Ovary (tissue), 7 donors: Measurements from ENCODE around the gene C17orf114.

ENCODE experiments used
- DNase-seq, 5 donors: peaks; one replicate each; pipeline ENCODE4 v3.0.0-alpha.2; 2019 to 2020
- H3K27ac ChIP-seq, 2 donors: fragments of 200-600 bp; one replicate each; pipeline versions ENCODE4 v1.5.1 to v1.8.0; 2019 to 2022
- H3K27me3 ChIP-seq: fragments of 200-600 bp; one replicate; pipeline ENCODE4 v1.8.0; 2022
- H3K36me3 ChIP-seq: fragments of 200-600 bp; sonication (generic); one replicate; pipeline ENCODE4 v1.5.1; 2019
- H3K4me1 ChIP-seq: one replicate; pipeline ENCODE4 v1.8.1; 2013; ENCODE audit warnings: mild to moderate bottlenecking, moderate library complexity; ENCODE audit not compliant: insufficient read depth
- H3K4me3 ChIP-seq: fragments of 200-600 bp; sonication (generic); one replicate; pipeline ENCODE4 v1.5.1; 2017
- H3K9me3 ChIP-seq, 2 donors: fragments of 200-600 bp in 1 of 2; sonication (generic) in 1 of 2; one replicate each; pipeline versions ENCODE4 v1.5.1 to v1.8.1; 2013 to 2019; ENCODE audit warnings: mild to moderate bottlenecking in 1 of 2, moderate library complexity in 1 of 2
- CTCF ChIP-seq, 3 donors: fragments of 450-650 bp in 2 of 3; fragments of 200-600 bp in 1 of 3; IDR thresholded peaks; one replicate each; pipeline versions ENCODE4 v1.5.1 to v1.8.0; 2016 to 2022; ENCODE audit warnings: antibody characterized with exemption in 3 of 3, mild to moderate bottlenecking in 1 of 3
- EP300 ChIP-seq: sonication (generic); formaldehyde crosslinking; IDR thresholded peaks from one replicate; pipeline ENCODE4 v1.6.1; 2017; ENCODE audit warnings: antibody characterized with exemption
- POLR2A ChIP-seq: fragments of 450-650 bp; IDR thresholded peaks from one replicate; pipeline ENCODE4 v1.6.1; 2017; ENCODE audit warnings: antibody characterized with exemption, mild to moderate bottlenecking, moderate library complexity
- WGBS, 3 donors: extraction: QIAGEN DNeasy Blood & Tissue Kit in 1 of 3; methylation state at CpG; one replicate each; pipeline versions ENCODE4 v1.1.5 to v1.1.7; 2013 to 2017; 5-methylcytosine and 5-hydroxymethylcytosine counted together
- intact Hi-C, 4 donors: fragments of 100-400 bp; cut with DNase I; formaldehyde crosslinking; loops; one replicate each; pipeline versions ENCODE4 v1.11.0 to v1.15.1; 2022 to 2023
- donor health status: DM: no; HTN: no; CAD: no; lungs with moderate emphysema.
- donor health status: DM: no; HTN: no; CAD: no.
- donor health status: Bipolar disorder and iron deficiency.
- donor health status: DM: no; HTN: no; CAD: no.
- donor health status: DM: yes; HTN: yes; CAD: no.

C17orf114 gene

GRCh38 chr17:4777969-4778760 is 24.0 kb downstream of the C17orf114 start:
- Histone ChIP-seq H3K27ac (no peak overlapping the region), H3K4me3 (no peak overlapping the region), H3K4me1 (no peaks in the 10 kb centered on the region), H3K27me3 (no peaks in the 10 kb centered on the region), H3K36me3 (no peaks in the 10 kb centered on the region), H3K9me3 (no peaks in the 10 kb centered on the region)
- DNase-seq: no peak
- TF ChIP-seq EP300 (no peak), POLR2A (no peak), CTCF (IDR thresholded peaks at IDR 0.05) (no peak)
- 54 to 63% (median 57%) methylated on average over 9 of the region's 9 CpGs for WGBS, 3 donors
- intact Hi-C loops: no loop called here

GRCh38 chr17:4772235-4772613 is 29.9 kb downstream of the C17orf114 start:
- Histone ChIP-seq H3K4me1 (no peaks in the 10 kb centered on the region), H3K36me3 (no peaks in the 10 kb centered on the region), H3K27me3 (no peaks in the 10 kb centered on the region), H3K27ac (no peak overlapping the region), H3K4me3 (no peak overlapping the region), H3K9me3 (no peaks in the 10 kb centered on the region)
- 54 to 73% (median 55%) methylated on average over 10 of the region's 10 CpGs for WGBS, 3 donors
- no peak for TF ChIP-seq POLR2A
- TF ChIP-seq CTCF (IDR thresholded peaks at IDR 0.05): no peak
- no peak for TF ChIP-seq EP300
- no peak for DNase-seq
- intact Hi-C loops: no loop called here

- no peaks in the 10 kb centered on the region for H3K27me3 ChIP-seq
- 56 to 68% (median 58%) methylated on average over 13 of the region's 13 CpGs for WGBS, 3 donors
- no peaks in the 10 kb centered on the region for H3K9me3 ChIP-seq
- no peak for DNase-seq
- TF ChIP-seq EP300: no peak
- no peak for TF ChIP-seq CTCF (IDR thresholded peaks at IDR 0.05)
- TF ChIP-seq POLR2A: no peak
- no peaks in the 10 kb centered on the region for H3K4me1 ChIP-seq
- no peaks in the 10 kb centered on the region for H3K36me3 ChIP-seq
- intact Hi-C loops: no loop called here
- H3K27ac ChIP-seq: no peak within 1 kb of the TSS
- no peak within 1 kb of the TSS for H3K4me3 ChIP-seq
Observed at GRCh38 chr17:4771519-4772234, 30.5 kb downstream of the C17orf114 start, which contains the start of gene TM4SF5. TSS of gene TM4SF5 (plus strand) at chr17:4771886. CDS start at chr17:4771923, 37 bp downstream.

- H3K36me3 ChIP-seq: no peaks in the 10 kb centered on the region
- H3K27me3 ChIP-seq: no peaks in the 10 kb centered on the region
- intact Hi-C loops: no loop called here
- no peak for DNase-seq
- H3K27ac ChIP-seq: no peak overlapping the region
- no peaks in the 10 kb centered on the region for H3K9me3 ChIP-seq
- TF ChIP-seq EP300: no peak
- TF ChIP-seq CTCF (IDR thresholded peaks at IDR 0.05): no peak
- TF ChIP-seq POLR2A: no peak
- H3K4me1 ChIP-seq: no peaks in the 10 kb centered on the region
- H3K4me3 ChIP-seq: no peak overlapping the region
- WGBS, 3 donors: 80 to 95% (median 89%) methylated on average over 2 of the region's 2 CpGs
Observed at GRCh38 chr17:4769628-4770027, 32.5 kb downstream of the C17orf114 start.
